GM21786 (cell line): Measurements from ENCODE around the gene ITGA2.

ENCODE experiments used
- ATAC-seq: cut with Tn5 transposase; IDR thresholded peaks from one replicate; pipeline ENCODE4 v1.9.1; 2021; ENCODE audit not compliant: unreplicated experiment

ITGA2 gene

DNA sequence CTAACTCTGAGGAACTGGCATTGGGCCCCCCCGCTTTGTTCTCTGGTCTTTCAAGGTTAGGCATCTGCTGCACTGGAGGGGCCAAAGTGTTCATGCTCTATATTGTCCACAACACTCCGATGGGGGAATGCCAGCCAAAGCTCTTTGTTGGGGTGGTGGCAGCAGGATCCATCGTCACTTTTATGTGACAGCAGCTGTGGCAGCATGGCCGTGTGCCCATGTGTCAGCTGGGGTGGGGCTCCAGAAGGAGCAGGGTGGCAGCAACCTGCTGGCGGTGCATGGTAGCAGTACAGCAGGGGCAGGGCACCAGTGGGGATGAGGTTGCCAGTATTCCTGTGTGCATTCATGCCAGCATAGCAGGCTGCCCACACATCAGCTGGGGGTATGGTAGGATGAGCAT is 28.2 kb downstream of the ITGA2 start:
- no peak for ATAC-seq

DNA sequence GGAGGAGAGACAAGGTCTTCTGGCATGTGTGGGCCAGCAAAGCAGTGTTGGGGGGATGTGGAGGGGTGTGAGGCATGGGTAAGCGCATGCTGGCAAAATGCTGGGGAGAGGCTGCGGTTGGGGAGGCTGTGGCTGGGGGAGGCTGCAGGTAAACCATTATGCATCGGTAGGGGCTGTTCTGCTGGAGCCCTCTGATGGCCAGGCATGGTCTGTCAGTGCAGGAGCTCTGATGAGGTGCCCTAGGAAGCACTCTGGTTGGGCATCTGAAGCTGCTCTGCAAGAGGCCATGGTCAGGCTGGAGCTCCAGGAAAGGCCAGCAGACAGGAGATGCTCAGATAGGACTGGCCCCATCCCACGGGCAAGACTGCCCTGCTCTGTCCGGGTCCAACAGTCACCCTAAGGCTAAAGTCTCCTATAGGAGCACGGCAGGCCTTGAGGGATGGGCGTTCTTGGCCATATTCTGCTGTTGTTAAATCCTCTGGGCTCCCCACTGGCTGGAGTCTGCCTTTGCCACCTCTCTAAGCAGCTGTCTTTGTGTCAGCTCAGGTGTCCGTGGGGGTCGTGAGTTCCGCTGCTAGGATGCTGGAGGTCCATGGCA is 28.7 kb downstream of the ITGA2 start:
- ATAC-seq = no peak

DNA sequence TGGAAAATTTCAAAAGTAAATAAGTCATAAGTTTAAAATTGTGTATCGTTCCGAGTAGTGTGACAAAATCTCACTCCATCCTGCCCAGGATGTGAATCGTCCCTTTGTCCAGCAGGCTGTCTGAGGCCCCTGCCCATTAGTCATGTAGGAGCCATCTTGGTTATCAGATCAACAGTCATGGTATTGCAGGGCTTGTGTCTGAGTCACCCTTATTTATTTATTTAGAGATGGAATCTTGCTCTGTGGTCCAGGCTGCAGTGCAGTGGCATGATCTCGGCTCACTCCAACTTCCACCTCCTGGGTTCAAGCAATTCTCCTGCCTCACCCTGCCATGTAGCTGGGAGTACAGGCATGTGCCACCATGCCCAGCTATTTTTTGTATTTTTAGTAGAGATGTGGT is 30.2 kb downstream of the ITGA2 start:
- no peak for ATAC-seq

DNA sequence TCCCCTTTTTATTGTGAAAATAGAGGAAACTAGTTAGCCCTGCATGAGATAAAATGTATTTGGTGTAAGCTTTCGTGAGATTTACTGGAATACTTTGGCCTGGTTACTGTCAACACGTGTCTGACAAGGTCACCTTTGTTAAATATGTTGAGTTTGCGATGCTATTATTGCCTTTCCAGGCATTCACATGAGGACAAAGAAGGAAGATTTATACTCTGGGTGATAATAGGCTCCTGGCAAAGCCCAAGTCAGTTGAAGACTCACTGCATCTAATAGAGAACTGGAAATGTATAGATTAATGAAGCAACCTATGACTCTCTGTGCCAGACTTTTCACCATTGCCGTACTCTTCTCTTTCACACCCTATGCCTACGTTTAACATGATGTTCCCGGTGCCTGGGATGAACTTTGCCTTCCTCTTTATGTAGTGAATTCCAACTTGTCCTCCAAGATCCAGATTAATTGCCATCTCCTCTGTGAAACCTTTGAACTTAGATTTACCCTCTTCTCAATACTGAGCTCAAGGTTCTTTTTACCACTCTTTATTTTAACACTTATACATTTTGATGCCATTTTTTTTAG is 33.9 kb downstream of the ITGA2 start:
- ATAC-seq = no peak

DNA sequence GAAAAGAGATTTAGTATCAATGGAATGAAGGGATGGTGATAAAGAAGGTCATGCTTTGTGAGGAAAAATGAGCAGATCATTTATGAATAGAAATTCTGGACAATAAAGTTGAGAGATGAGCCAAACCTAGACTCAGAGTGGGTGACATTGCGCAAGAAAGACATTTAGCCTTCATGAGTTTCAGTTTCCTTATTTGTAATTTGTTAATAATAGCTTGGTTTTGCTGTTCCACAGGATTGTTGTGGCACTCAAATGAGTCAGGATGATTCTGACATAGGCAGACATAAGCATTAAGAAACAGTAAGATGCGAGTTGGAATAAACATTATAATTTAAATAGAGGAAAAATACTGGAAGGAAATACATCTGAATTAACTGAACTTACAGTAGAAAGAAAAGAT is 34.8 kb downstream of the ITGA2 start:
- ATAC-seq = peak; percentile 94

DNA sequence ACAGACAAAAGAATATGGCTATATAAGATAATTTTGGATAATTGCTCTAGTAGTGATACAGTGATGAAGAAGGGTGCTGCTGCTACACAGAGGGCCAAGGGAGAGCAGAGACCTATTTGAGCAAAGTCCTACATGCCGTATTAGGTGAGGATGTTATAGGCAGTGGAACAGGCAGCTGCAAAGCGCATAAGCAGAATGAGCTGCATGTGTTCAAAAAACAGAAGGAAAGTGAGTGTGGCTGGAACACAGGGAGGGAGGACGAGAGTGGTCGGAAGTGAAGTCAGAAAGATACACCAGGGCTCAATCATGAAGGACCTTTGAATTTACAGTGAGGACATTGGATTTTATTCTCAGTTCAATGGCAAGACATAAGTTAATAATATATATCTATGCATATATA is 35.4 kb downstream of the ITGA2 start:
- no peak for ATAC-seq

DNA sequence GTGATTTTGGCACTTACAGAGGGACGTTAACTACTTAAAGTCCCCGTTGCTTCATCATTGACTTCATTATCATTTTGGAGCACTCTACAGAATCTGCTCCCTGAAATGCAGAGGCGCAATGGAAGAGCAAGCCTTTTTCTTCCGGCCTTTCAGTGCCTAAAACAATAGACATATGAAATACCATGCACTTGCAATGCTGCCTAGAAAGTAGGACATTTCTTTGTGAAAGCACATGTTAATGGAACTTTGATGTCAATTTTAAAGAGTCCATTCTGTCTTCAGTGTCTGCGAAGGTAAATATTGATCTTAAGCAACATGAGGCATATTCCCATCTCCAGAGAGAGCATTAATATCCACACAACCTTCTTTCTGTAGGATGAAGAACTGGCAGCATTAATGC is 36.3 kb downstream of the ITGA2 start:
- no peak for ATAC-seq

DNA sequence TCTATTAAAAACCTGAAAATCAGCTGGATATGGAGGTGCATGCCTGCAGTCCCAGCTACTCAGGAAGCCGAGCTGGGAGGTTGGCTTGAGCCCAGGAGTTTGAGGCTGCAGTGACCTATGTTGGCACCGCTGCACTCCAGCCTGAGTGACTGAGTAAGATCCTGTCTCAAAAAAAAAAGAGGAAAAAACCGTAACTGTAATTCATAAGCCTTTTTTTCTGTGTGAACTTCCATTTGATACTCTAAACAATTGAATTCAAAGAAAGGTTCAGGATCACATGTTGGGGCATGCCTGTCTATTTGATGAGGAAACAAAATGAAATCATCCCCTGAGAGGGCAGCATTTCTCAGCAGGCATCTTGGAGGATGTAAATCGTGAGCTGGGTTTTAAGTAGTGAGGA is 38.8 kb downstream of the ITGA2 start:
- ATAC-seq = no peak

DNA sequence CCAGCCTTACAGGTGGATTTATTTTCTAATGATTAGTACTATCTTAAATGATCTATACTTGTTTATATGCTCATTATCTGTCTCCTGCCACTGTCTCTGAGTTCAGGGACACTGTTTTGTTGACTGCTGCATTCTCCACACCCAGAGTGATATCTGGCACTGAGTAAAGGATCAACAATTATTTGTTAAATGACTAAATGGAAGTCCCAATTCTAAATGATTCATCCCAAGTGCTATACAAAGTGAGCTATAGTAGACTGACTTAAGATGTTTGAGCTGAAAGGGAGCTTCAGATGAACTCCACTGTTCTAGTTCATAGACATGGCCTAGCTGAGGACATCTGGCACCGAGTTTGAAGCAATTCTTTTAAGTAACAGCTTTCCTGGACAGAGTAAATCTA is 40.5 kb downstream of the ITGA2 start:
- ATAC-seq = no peak

DNA sequence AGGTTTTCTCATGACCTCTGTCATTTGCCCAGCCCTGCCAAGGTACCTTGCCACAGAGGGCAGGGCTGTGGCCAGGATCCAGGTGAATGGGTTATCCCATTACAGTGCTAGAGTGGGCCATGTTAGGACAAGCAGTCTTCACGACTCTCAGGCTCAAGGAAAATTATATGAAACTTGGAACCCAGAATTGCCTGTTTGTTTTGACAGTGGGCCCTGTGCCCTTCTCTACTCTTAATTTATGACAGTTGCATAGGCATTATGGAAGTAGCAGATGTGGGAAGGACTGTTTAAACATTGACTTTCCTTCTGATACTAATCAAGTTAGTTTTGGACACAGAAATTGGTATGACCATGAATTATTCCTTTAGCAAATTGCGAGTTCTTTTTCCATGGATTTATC is 41.7 kb downstream of the ITGA2 start:
- ATAC-seq = no peak

DNA sequence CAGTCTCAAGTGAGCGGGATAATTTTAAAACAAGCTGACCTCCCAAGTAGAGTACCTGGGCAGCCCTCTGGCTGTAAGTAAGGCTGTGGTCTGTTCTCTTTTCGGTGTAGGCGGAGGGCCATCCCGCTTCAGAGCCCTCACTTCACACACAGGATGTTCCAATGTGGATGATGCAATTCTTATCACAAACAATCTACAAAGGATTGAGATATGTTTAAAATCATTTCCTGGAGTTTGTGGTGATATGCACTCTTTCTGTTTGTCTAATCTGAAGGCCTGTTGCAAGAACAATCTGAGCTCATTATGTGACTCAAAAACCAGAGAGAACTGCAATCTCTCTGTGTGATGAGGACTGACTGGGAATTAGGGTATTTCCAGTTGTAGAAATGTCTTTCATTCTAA is 42.5 kb downstream of the ITGA2 start:
- no peak for ATAC-seq

DNA sequence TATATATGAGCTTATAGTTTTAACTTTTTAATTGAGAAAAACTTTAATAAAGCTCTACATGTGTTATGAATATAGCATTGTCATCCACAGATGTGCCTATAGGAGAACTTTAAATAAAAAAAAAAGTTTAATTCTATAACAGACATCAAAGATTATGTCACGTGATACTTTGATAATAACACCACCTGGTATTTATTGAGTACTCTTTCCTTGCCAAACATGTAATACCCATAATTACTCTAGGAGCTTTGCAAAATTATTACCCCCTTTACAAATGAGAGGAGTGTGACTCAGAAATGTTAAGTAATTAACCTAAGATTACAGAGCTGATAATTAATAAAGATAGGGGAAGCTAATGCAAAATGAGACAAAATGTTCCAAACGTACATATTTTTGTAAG is 43.0 kb downstream of the ITGA2 start:
- ATAC-seq = no peak

DNA sequence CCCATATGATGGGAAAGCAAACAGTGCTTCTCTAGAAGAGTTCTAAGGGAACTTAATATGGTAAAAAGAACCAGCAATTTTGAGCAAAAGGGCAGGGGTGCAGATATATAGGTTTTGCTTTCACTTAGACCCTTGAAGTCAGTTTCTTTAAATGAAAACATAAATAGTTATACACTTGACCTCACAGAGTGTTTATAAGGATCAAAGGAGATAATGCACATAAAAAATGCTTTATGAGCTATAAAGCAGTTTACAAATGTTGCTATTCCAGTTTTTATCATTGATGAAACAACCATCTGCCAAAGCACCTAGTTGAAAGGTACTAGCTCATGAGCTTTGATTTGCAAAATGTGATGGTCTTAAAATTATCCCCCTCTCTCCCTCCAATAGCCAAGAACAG is 45.7 kb downstream of the ITGA2 start:
- no peak for ATAC-seq

DNA sequence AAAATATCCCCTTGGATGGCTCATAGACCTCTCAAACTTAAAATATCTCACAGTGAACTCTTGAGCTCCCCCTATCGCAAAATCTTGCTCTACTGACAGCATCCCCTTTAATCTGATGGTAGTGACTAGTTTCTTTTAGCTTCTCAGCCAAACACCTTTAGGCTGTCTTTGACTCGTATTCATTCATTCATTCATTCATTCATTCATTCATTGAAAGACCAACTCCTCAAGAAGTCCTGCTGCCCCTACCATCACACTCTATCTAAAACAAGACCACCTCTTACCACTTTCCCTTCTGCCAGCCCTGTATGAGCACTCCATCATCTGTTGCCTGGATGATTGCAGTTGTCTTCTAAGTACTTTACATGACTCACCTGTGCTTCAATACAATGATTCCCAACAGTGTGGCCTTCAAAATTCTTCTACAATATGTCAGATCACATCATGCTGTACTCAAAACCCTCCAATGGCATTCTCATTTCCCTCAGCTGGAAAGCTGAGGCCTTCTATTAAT is 46.8 kb downstream of the ITGA2 start:
- ATAC-seq = no peak

DNA sequence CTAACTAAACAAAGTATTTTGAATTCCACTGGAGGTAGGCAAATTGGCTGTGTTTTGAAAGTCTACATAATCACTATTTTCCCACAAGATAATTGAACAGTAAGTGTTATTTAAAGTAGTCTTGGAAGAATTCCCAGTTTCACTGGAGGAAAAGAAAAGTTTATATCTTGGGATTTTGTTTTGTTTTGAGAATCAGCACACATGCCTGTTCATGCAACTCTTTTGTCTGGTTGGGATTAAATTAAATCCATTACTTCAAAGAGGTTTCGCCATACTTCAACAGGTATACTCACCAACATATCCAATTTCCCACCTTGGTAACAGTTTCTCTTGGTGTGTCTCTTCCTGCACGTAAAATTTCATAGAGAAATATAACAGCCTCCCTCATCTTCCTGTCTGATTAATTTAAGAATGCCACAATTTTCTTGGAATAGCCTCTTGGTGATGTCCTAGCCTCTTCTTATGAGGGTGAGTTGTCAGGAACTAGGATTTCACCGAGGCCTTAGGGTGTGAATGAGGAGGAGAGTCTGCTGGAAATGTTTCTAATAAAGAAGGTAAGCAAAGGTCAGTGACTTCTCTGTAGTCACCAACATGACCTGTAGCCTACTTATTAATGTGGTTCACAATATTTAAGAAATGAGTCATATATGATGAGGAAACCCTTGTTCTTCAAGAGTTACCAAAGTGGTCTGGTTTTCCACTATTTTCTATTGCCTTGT is 48.1 kb downstream of the ITGA2 start:
- ATAC-seq = no peak

DNA sequence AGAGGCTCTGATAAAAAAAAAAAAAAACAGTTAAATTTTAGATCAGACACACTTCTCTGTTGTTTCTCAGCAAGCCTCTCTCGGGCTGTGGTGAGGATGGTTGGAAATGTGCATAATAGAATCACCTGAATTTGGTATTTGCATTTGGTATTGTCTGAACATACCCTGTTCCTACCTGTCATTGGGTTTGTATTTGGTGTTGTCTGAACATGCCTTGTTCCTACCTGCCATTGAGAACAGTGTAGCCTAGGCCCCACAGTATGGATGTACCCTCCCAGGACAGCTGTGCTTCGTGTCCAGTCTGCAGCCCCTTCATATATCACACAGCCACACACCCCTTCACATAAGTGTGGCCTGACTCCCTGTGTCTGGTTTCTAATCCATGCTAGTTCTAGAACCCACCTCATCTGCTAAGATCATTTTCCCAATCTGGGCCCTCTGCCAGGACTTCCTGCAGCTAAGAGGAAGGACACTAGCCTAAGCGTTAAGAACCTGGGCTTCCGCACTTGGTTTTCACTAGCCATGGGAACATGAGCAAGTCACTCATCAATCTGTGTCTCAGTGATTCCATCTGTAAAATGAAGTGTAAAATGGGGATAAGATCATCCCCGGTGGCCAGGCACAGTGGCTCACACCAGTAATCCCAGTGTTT is 49.2 kb downstream of the ITGA2 start:
- no peak for ATAC-seq

DNA sequence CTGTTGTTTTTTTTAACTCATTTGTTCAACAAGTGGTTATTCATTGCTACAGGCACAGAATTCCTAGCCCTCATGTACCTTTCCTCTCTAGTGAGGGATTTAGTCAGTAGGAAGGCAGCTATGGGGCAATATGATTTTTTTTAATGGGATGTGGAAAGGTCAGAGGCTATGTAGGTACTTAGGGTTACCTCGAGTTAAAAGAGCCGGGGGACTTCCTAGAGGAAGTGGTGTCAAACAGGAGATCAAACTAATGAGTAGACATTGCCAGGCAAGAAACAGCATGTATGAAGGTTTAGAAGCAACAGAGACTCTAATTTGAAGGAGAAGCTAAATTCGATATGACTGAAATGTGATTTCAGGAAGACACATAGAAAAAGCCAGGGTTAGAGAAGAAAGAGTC is 50.7 kb downstream of the ITGA2 start:
- ATAC-seq = no peak

DNA sequence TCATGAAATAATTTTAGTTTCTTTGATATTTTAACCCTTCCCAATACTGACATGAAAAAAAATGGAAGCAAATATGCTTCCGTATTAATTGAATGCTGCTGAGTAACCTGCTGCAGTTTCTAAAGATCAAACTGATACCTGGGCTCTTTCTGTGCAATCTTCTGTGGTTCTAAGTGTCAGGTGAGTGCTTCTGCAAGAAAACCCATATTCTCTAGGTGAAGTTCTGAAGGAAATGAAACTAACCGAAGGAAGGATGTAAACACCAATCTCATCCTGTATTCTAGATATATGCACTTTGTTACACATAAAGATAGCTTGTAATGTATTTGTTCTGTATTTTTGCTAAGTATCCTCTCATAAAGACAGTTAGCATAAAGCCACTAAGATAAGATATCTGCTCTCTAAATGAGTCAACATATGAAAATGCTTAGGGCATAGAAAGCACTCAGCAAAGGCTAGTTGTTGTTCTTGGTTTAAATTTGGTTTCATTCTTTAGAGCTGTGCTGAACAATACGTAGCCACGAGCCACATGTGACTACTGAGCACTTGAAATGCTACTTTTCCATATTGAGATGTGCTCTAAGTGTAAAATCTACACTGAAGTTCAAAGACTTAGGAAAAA is 52.0 kb downstream of the ITGA2 start:
- peak; percentile 94 for ATAC-seq

DNA sequence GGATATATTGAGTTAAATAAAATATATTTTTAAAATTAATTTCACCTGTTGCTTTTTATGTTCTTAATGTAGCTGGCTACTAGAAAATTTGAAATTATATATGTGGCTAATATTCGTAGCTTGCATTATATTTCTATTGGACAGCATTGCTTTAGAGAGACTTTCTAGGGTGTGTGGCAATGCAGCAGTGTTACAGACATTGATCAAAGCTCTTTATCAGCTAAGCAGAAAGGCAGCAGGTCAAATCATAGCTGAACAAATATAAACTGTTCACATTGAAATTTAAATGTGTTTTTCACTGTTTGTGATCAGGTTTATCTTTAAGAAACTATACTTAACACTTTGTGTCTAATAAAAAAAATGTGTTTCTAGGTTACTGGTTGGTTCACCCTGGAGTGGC is 52.6 kb downstream of the ITGA2 start:
- ATAC-seq = no peak

DNA sequence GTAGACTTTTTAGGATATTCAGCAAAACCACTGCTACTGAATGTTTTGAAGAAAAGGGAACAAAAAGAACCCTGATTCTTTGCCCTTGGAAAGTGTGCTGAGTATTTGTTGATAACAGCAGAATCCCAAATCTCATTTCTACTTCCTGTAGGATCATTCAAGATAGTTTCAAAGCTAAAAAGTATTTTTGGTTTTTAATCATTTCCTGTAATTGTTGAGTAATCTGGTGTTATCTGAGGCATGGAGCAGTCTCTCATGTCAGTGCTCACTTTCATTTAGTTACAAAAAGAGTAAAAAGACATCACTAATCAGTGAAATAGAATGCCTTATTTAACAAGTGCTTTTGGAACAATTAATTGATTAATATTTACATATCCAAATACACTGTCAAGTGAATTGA is 56.1 kb downstream of the ITGA2 start:
- no peak for ATAC-seq

DNA sequence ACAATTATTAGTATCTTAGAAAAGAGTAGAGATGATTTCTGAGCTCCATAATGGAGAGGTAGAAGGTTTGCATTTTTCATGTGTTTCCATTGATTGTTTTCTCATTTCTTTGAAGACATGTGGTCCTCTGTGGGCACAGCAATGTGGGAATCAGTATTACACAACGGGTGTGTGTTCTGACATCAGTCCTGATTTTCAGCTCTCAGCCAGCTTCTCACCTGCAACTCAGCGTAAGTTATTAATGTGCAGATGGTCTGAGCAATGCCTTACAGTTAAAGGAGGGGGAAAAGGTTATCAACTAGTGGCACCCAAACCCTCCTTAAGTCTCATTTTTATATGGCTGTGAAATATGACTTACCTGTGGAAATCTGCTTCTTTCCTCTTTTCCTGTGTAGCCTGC is 59.1 kb downstream of the ITGA2 start:
- no peak for ATAC-seq

DNA sequence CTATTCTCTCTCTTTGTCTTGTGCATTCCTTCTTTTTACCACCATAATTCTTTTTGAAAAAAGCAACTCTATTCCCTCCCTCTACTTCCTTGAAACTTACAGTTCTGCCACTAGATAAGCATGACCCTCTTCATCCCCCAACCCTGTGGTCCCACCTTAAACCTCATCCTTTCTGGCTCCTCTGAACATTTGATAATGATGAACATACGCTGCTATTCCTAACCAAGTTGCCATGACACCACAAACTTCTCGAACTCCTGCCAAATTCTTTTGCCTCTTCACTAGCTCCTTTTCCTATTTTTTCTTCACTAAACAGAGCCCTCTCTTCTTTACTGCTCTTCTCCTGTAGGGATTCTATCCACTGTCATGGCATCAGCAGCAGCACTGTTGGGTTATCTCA is 63.3 kb downstream of the ITGA2 start:
- no peak for ATAC-seq
